ENCODE data around the gene JADE2. TPM values are rescaled to one million over a fixed set of nuclear protein-coding genes. Genes with fewer than 3 reads are reported as not detected.

The JADE2 gene
- total and polyA plus RNA-seq, 4 donors, result 12.4 to 53.5 (median 20.3) TPM

DNA sequence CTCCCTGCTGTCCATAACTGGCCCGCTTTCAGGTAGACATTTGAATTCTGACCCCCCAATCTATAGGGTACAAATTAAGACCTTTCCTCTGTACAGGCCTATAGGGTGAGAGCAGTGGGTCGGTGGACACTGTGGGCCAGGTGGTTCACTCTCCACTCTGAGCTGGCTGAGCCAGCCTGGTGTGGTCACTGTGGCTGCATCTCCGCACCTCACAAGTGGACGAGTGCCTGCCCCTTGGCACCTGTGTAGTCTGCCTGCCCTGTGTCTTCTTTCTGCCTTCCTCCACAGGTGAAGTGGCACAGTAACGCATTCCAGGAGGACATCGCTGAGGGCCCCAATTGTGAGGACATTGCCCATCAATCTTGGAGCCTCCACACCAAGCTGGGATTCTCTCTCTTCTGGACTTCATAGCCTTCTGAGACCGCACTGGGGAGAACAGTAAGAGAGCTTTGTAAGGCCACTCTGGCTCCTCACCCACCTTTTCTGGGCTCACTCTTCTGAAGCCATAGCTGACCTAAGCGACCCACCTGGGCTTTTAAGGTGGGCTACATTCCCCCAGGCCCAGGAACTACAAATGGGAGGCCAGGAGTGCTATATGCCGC lies 33.5 kb upstream of the JADE2 start:
- 93 to 96% methylated on average over 9 of the region's 9 CpGs for WGBS, 2 donors
- no peaks in the 10 kb centered on the region for H3K27me3 ChIP-seq (ENCODE audit: control insufficient read depth in 3 of 3, insufficient read depth in 3 of 3, low read length in 2 of 3)
- H3K27ac ChIP-seq (ENCODE audit: low read depth in 1 of 2, low read length in 1 of 2), result no peak overlapping the region

GRCh38 chr5:134492568-134492967 lies 32.9 kb upstream of the JADE2 start:
- no peaks in the 10 kb centered on the region for H3K27me3 ChIP-seq (ENCODE audit: control insufficient read depth in 3 of 3, insufficient read depth in 3 of 3, low read length in 2 of 3)
- H3K36me3 ChIP-seq (ENCODE audit: control insufficient read depth in 4 of 4, insufficient read depth in 4 of 4, low read length in 4 of 4), result no peaks in the 10 kb centered on the region
- H3K27ac ChIP-seq (ENCODE audit: low read depth in 1 of 2, low read length in 1 of 2), result no peak overlapping the region
- no peak for DNase-seq
- H3K4me1 ChIP-seq (ENCODE audit: control insufficient read depth in 5 of 5, insufficient read depth in 5 of 5, low read length in 5 of 5), result no peaks in the 10 kb centered on the region
- 84 to 93% methylated on average over 6 of the region's 6 CpGs for WGBS, 2 donors
- no peak overlapping the region for H3K9ac ChIP-seq (ENCODE audit: insufficient read depth in 1 of 2, low read length in 2 of 2)
- H3K4me3 ChIP-seq, result no peak overlapping the region
- TF ChIP-seq, protein P1, sequence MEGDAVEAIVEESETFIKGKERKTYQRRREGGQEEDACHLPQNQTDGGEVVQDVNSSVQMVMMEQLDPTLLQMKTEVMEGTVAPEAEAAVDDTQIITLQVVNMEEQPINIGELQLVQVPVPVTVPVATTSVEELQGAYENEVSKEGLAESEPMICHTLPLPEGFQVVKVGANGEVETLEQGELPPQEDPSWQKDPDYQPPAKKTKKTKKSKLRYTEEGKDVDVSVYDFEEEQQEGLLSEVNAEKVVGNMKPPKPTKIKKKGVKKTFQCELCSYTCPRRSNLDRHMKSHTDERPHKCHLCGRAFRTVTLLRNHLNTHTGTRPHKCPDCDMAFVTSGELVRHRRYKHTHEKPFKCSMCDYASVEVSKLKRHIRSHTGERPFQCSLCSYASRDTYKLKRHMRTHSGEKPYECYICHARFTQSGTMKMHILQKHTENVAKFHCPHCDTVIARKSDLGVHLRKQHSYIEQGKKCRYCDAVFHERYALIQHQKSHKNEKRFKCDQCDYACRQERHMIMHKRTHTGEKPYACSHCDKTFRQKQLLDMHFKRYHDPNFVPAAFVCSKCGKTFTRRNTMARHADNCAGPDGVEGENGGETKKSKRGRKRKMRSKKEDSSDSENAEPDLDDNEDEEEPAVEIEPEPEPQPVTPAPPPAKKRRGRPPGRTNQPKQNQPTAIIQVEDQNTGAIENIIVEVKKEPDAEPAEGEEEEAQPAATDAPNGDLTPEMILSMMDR (IDR thresholded peaks at IDR 0.05; ENCODE audit: control extremely low read depth, extremely low read depth), result no peak
- peaks cover 0 to 2% (median 0%) of the 10 kb centered on the region in 4 donors for H3K9me3 ChIP-seq (ENCODE audit: control insufficient read depth in 4 of 4, insufficient read depth in 3 of 4, low read length in 3 of 4)
- ATAC-seq (ENCODE audit: insufficient read depth, low FRiP score), result no peak

More for the DNA sequence above, 33.5 kb upstream of the JADE2 start:
- Histone ChIP-seq H3K36me3 (ENCODE audit: control insufficient read depth in 4 of 4, insufficient read depth in 4 of 4, low read length in 4 of 4) (no peaks in the 10 kb centered on the region), H3K4me3 (no peak overlapping the region), H3K4me1 (ENCODE audit: control insufficient read depth in 5 of 5, insufficient read depth in 5 of 5, low read length in 5 of 5) (no peaks in the 10 kb centered on the region), H3K9ac (ENCODE audit: insufficient read depth in 1 of 2, low read length in 2 of 2) (no peak overlapping the region), H3K9me3 (ENCODE audit: control insufficient read depth in 4 of 4, insufficient read depth in 3 of 4, low read length in 3 of 4) (peaks cover 0 to 2% (median 0%) of the 10 kb centered on the region in 4 donors)
- DNase-seq (no peak), ATAC-seq (ENCODE audit: insufficient read depth, low FRiP score) (no peak)
- TF ChIP-seq, protein P1 (IDR thresholded peaks at IDR 0.05; ENCODE audit: control extremely low read depth, extremely low read depth), result no peak

GRCh38 chr5:134493461-134494055 lies 31.9 kb upstream of the JADE2 start:
- ATAC-seq (ENCODE audit: insufficient read depth, low FRiP score), result no peak
- no peaks in the 10 kb centered on the region for H3K36me3 ChIP-seq (ENCODE audit: control insufficient read depth in 4 of 4, insufficient read depth in 4 of 4, low read length in 4 of 4)
- WGBS, 2 donors, result 81 to 87% methylated on average over 4 of the region's 4 CpGs

More at GRCh38 chr5:134493461-134494055, 31.9 kb upstream of the JADE2 start:
- Histone ChIP-seq H3K4me1 (ENCODE audit: control insufficient read depth in 5 of 5, insufficient read depth in 5 of 5, low read length in 5 of 5) (no peaks in the 10 kb centered on the region), H3K9ac (ENCODE audit: insufficient read depth in 1 of 2, low read length in 2 of 2) (no peak overlapping the region), H3K27me3 (ENCODE audit: control insufficient read depth in 3 of 3, insufficient read depth in 3 of 3, low read length in 2 of 3) (no peaks in the 10 kb centered on the region), H3K27ac (ENCODE audit: low read depth in 1 of 2, low read length in 1 of 2) (no peak overlapping the region), H3K4me3 (no peak overlapping the region), H3K9me3 (ENCODE audit: control insufficient read depth in 4 of 4, insufficient read depth in 3 of 4, low read length in 3 of 4) (peaks cover 0 to 2% (median 0%) of the 10 kb centered on the region in 4 donors)
- DNase-seq, result no peak
- TF ChIP-seq, protein P1 (IDR thresholded peaks at IDR 0.05; ENCODE audit: control extremely low read depth, extremely low read depth), result no peak
